HEK293T (cell line): ENCODE results near the gene LZTR1.

Experiments used
- SP1 ChIP-seq: fragments of 450-650 bp; IDR thresholded peaks from 2 replicates; pipeline ENCODE4 v1.6.1; 2017
- ZNF384 ChIP-seq: fragments of 450-650 bp; IDR thresholded peaks from 2 replicates; pipeline ENCODE4 v1.6.1; 2016
- TF ChIP-seq, protein P1 (sequence below): fragments of 450-650 bp; IDR thresholded peaks from 2 replicates; pipeline ENCODE4 v1.6.1; 2016

DNA sequence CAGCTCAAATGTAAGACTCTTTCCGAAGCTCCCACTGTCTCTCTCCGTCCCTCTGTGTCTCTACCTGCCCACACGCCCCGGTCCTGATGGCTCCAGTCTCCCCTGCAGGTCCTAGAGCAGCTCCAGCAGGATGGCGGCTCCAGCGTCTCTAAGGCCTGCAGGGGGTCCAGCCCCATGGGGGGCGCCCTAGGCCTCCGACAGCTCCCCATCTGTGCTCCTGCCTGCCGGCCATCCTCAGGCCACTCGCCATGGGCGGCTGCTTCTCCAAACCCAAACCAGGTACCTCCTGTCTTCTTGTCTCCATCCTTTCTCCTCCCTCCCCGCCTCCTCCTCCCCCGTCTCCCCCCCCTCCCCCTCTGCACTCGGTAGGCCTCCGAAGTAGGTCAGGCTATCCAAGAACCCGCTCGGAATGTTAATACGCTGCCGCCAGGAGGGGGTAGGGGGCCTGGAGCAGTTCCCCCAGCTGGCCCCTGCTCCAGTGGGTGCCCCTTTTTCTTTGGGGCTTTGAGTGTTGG lies 14.3 kb upstream of the LZTR1 start:
- TF ChIP-seq, protein P1, sequence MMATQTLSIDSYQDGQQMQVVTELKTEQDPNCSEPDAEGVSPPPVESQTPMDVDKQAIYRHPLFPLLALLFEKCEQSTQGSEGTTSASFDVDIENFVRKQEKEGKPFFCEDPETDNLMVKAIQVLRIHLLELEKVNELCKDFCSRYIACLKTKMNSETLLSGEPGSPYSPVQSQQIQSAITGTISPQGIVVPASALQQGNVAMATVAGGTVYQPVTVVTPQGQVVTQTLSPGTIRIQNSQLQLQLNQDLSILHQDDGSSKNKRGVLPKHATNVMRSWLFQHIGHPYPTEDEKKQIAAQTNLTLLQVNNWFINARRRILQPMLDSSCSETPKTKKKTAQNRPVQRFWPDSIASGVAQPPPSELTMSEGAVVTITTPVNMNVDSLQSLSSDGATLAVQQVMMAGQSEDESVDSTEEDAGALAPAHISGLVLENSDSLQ, result no peak
- TF ChIP-seq SP1, result no peak
- no peak for TF ChIP-seq ZNF384
